ACC112 (cell line): Measurements from ENCODE around the gene FN3K.
"Not testable (repeated sequence)": the region's sequence is repeated elsewhere in the genome, so short reads cannot be mapped to it uniquely, and the experiment has no call there.

Source experiments
- H2AFZ ChIP-seq: fragments of 200-600 bp; sonication (generic); one replicate; pipeline ENCODE4 v1.6.0; 2017; ENCODE audit warnings: antibody characterized with exemption, low read length; ENCODE audit not compliant: unreplicated experiment
- H3K27ac ChIP-seq: fragments of 200-600 bp; sonication (generic); 2 replicates; pipeline ENCODE4 v1.5.1; 2014; ENCODE audit warnings: low read depth, mild to moderate bottlenecking, antibody characterized with exemption, low read length, moderate library complexity
- H3K27me3 ChIP-seq: fragments of 200-600 bp; sonication (generic); 2 replicates; pipeline ENCODE4 v1.6.1; 2014; ENCODE audit warnings: mild to moderate bottlenecking, antibody characterized with exemption, low read length, moderate library complexity, mixed read lengths; ENCODE audit not compliant: insufficient read depth
- H3K36me3 ChIP-seq: fragments of 200-600 bp; sonication (generic); 2 replicates; pipeline ENCODE4 v1.6.1; 2016; ENCODE audit warnings: mild to moderate bottlenecking, antibody characterized with exemption, low read length, moderate library complexity, mixed read lengths; ENCODE audit not compliant: insufficient read depth
- H3K4me1 ChIP-seq: fragments of 200-600 bp; sonication (generic); one replicate; pipeline ENCODE4 v1.6.1; 2016; ENCODE audit warnings: low read length, mixed read lengths; ENCODE audit not compliant: insufficient read depth, unreplicated experiment, control insufficient read depth
- H3K4me3 ChIP-seq: fragments of 200-600 bp; sonication (generic); 2 replicates; pipeline ENCODE4 v1.5.1; 2014; ENCODE audit warnings: mild to moderate bottlenecking, low read depth, low read length
- H3K79me2 ChIP-seq: fragments of 200-600 bp; sonication (generic); one replicate; pipeline ENCODE4 v1.6.0; 2016; ENCODE audit warnings: low read length; ENCODE audit not compliant: control insufficient read depth, unreplicated experiment, insufficient read depth

The FN3K gene

GRCh38 chr17:82779541-82779940 is 44.1 kb downstream of the FN3K start:
- Histone ChIP-seq H3K4me1 (no peaks in the 10 kb centered on the region), H3K36me3 (no peaks in the 10 kb centered on the region), H2AFZ (no peak overlapping the region)

GRCh38 chr17:82780195-82780594 is 44.8 kb downstream of the FN3K start:
- Histone ChIP-seq H3K79me2 (no peaks in the 10 kb centered on the region), H3K36me3 (no peaks in the 10 kb centered on the region), H2AFZ (no peak overlapping the region), H3K27ac (no peak overlapping the region), H3K27me3 (no peaks in the 10 kb centered on the region), H3K4me1 (no peaks in the 10 kb centered on the region), H3K4me3 (no peak overlapping the region)

More at GRCh38 chr17:82779541-82779940, 44.1 kb downstream of the FN3K start:
- H3K79me2 ChIP-seq = no peaks in the 10 kb centered on the region
- no peak overlapping the region for H3K27ac ChIP-seq
- H3K27me3 ChIP-seq = no peaks in the 10 kb centered on the region
- no peak overlapping the region for H3K4me3 ChIP-seq

- Histone ChIP-seq H3K27me3 (no peaks in the 10 kb centered on the region), H3K79me2 (no peaks in the 10 kb centered on the region), H3K27ac (no peak overlapping the region), H3K36me3 (no peaks in the 10 kb centered on the region), H2AFZ (no peak overlapping the region), H3K4me3 (no peak overlapping the region), H3K4me1 (no peaks in the 10 kb centered on the region)
These were observed 45.8 kb downstream of the FN3K start for GRCh38 chr17:82780971-82781893.

GRCh38 chr17:82781894-82782274 is 46.5 kb downstream of the FN3K start:
- H3K4me3 ChIP-seq = no peak overlapping the region
- H2AFZ ChIP-seq = no peak overlapping the region
- no peaks in the 10 kb centered on the region for H3K4me1 ChIP-seq
- no peak overlapping the region for H3K27ac ChIP-seq
- no peaks in the 10 kb centered on the region for H3K27me3 ChIP-seq
- H3K79me2 ChIP-seq = no peaks in the 10 kb centered on the region
- H3K36me3 ChIP-seq = no peaks in the 10 kb centered on the region

GRCh38 chr17:82782657-82783207 is 47.3 kb downstream of the FN3K start:
- Histone ChIP-seq H2AFZ (no peak overlapping the region), H3K36me3 (no peaks in the 10 kb centered on the region), H3K79me2 (no peaks in the 10 kb centered on the region), H3K4me3 (no peak overlapping the region), H3K4me1 (no peaks in the 10 kb centered on the region), H3K27ac (no peak overlapping the region), H3K27me3 (no peaks in the 10 kb centered on the region)

GRCh38 chr17:82783498-82783897 is 48.1 kb downstream of the FN3K start:
- no peaks in the 10 kb centered on the region for H3K27me3 ChIP-seq
- no peak overlapping the region for H2AFZ ChIP-seq
- H3K27ac ChIP-seq = no peak overlapping the region
- no peak overlapping the region for H3K4me3 ChIP-seq
- H3K4me1 ChIP-seq = no peaks in the 10 kb centered on the region
- H3K79me2 ChIP-seq = no peaks in the 10 kb centered on the region
- no peaks in the 10 kb centered on the region for H3K36me3 ChIP-seq

GRCh38 chr17:82785581-82785980 is 50.2 kb downstream of the FN3K start:
- H2AFZ ChIP-seq, H3K4me3 ChIP-seq, H3K27me3 ChIP-seq, H3K36me3 ChIP-seq, H3K4me1 ChIP-seq, H3K27ac ChIP-seq, H3K79me2 ChIP-seq: not testable (repeated sequence)

- Histone ChIP-seq H2AFZ (no peak overlapping the region), H3K36me3 (no peaks in the 10 kb centered on the region), H3K79me2 (peaks cover 3% of the 10 kb centered on the region), H3K27me3 (no peaks in the 10 kb centered on the region), H3K27ac (no peak overlapping the region), H3K4me3 (no peak overlapping the region), H3K4me1 (peaks cover 3% of the 10 kb centered on the region)
These were observed 51.0 kb downstream of the FN3K start for GRCh38 chr17:82786427-82786826.

GRCh38 chr17:82787081-82787848 is 51.9 kb downstream of the FN3K start:
- Histone ChIP-seq H3K36me3 (no peaks in the 10 kb centered on the region), H3K27ac (no peak overlapping the region), H3K27me3 (no peaks in the 10 kb centered on the region), H3K4me3 (no peak overlapping the region), H3K4me1 (peaks cover 7% of the 10 kb centered on the region), H2AFZ (no peak overlapping the region), H3K79me2 (peaks cover 3% of the 10 kb centered on the region)

- Histone ChIP-seq H3K36me3 (no peaks in the 10 kb centered on the region), H3K4me1 (peaks cover 7% of the 10 kb centered on the region), H3K79me2 (peaks cover 3% of the 10 kb centered on the region), H3K4me3 (no peak overlapping the region), H3K27me3 (no peaks in the 10 kb centered on the region), H3K27ac (no peak overlapping the region), H2AFZ (no peak overlapping the region)
These were observed 53.0 kb downstream of the FN3K start for GRCh38 chr17:82788206-82789001.
